SU-DHL-6 (cell line): ENCODE measurements around the gene SPACA4.

ENCODE experiments used
- EZH2phosphoT487 ChIP-seq: fragments of 200-600 bp; sonication (generic), shearing (Covaris generic); conservative IDR thresholded peaks from 2 replicates; pipeline ENCODE4 v1.6.1; 2018; ENCODE audit warnings: mild to moderate bottlenecking, antibody characterized with exemption, low read length, moderate library complexity, mixed read lengths
- TF ChIP-seq, protein P1 (sequence below): fragments of 200-600 bp; sonication (generic); IDR thresholded peaks from one replicate; pipeline ENCODE4 v1.5.1; 2017; ENCODE audit warnings: antibody characterized with exemption, mild to moderate bottlenecking, low read length, moderate library complexity; ENCODE audit not compliant: insufficient read depth, poor library complexity, severe bottlenecking

DNA sequence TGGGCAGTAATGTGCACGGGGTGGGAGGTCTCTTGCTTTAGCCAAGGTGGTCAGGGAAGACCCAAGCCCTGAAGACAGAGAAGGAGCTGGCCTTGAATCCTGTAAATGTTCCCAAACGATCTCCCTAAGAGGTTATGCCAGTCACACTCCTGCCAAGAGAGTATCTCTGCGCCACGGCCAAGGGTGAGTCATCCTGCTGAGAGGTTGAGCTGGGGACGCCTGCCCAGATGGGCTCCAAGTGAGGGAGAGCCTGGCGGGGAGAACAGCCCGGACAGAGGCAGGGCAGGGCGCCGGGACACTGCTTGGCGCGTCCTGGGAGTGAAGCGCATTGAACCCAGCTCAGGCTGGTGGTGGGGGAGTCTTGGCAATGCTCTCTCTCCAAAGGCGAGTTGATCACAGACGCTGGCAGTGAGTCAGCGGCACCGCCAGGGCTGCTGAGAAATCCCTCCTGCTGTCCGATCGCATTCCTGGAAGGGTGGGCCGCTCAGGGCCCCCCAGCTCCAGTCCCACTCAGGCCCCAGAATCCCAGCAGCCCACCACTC, 38.1 kb upstream of the SPACA4 start:
- TF ChIP-seq, protein P1, sequence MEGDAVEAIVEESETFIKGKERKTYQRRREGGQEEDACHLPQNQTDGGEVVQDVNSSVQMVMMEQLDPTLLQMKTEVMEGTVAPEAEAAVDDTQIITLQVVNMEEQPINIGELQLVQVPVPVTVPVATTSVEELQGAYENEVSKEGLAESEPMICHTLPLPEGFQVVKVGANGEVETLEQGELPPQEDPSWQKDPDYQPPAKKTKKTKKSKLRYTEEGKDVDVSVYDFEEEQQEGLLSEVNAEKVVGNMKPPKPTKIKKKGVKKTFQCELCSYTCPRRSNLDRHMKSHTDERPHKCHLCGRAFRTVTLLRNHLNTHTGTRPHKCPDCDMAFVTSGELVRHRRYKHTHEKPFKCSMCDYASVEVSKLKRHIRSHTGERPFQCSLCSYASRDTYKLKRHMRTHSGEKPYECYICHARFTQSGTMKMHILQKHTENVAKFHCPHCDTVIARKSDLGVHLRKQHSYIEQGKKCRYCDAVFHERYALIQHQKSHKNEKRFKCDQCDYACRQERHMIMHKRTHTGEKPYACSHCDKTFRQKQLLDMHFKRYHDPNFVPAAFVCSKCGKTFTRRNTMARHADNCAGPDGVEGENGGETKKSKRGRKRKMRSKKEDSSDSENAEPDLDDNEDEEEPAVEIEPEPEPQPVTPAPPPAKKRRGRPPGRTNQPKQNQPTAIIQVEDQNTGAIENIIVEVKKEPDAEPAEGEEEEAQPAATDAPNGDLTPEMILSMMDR = no peak
- no peak for TF ChIP-seq EZH2phosphoT487
